Ectodermal cell (in vitro differentiated cells): ENCODE data around the gene GSG1L.
"Not testable (repeated sequence)": the region's sequence is repeated elsewhere in the genome, so short reads cannot be mapped to it uniquely, and the experiment has no call there.

Source experiments
- H3K27ac ChIP-seq: 2 replicates; pipeline ENCODE4 v1.7.0; 2013; ENCODE audit warnings: mild to moderate bottlenecking, low read depth, low read length; ENCODE audit not compliant: insufficient read depth, poor library complexity, severe bottlenecking
- H3K27me3 ChIP-seq: 2 replicates; pipeline ENCODE4 v1.7.0; 2013; ENCODE audit warnings: mild to moderate bottlenecking, low read length; ENCODE audit not compliant: insufficient read depth, control insufficient read depth, poor library complexity, severe bottlenecking
- H3K36me3 ChIP-seq: one replicate; pipeline ENCODE4 v1.7.0; 2013; ENCODE audit warnings: low read length; ENCODE audit not compliant: control insufficient read depth, insufficient read depth
- H3K4me1 ChIP-seq: one replicate; pipeline ENCODE4 v1.7.0; 2013; ENCODE audit warnings: low read length; ENCODE audit not compliant: control insufficient read depth, insufficient read depth
- H3K4me3 ChIP-seq: 2 replicates; pipeline ENCODE4 v1.7.0; 2013; ENCODE audit warnings: low read depth, low read length, control low read depth; ENCODE audit not compliant: insufficient read depth
- H3K9me3 ChIP-seq: 2 replicates; pipeline ENCODE4 v1.7.0; 2013; ENCODE audit warnings: mild to moderate bottlenecking, low read length, moderate library complexity; ENCODE audit not compliant: control insufficient read depth
- WGBS, 2 experiments: methylation state at CpG; one replicate each; pipeline ENCODE4 v1.1.7; 2013; ENCODE audit warnings: missing lambda C conversion rate in 2 of 2; 5-methylcytosine and 5-hydroxymethylcytosine counted together

Gene GSG1L

GRCh38 chr16:27960619-27961295 lies 102.8 kb downstream of the GSG1L start:
- no peak overlapping the region for H3K27ac ChIP-seq
- H3K9me3 ChIP-seq, result no peaks in the 10 kb centered on the region
- H3K36me3 ChIP-seq, result no peaks in the 10 kb centered on the region
- no peak overlapping the region for H3K4me3 ChIP-seq
- WGBS, 2 experiments, result 91 to 94% methylated on average over 17 of the region's 17 CpGs
- H3K4me1 ChIP-seq, result no peaks in the 10 kb centered on the region
- H3K27me3 ChIP-seq, result no peaks in the 10 kb centered on the region

- no peaks in the 10 kb centered on the region for H3K9me3 ChIP-seq
- H3K27me3 ChIP-seq, result no peaks in the 10 kb centered on the region
- 76 to 79% methylated on average over 4 of the region's 4 CpGs for WGBS, 2 experiments
- no peaks in the 10 kb centered on the region for H3K36me3 ChIP-seq
- no peaks in the 10 kb centered on the region for H3K4me1 ChIP-seq
- H3K27ac ChIP-seq, result no peak overlapping the region
- no peak overlapping the region for H3K4me3 ChIP-seq
These were observed 103.6 kb downstream of the GSG1L start for GRCh38 chr16:27959914-27960313.

- Histone ChIP-seq H3K36me3 (no peaks in the 10 kb centered on the region), H3K9me3 (no peaks in the 10 kb centered on the region), H3K4me1 (no peaks in the 10 kb centered on the region), H3K4me3 (no peak overlapping the region), H3K27ac (no peak overlapping the region), H3K27me3 (peaks cover 9% of the 10 kb centered on the region)
- WGBS, 2 experiments, result 69 to 76% methylated on average over 2 to 3 of the region's 3 CpGs
These were observed 109.3 kb downstream of the GSG1L start for GRCh38 chr16:27954191-27954590.

GRCh38 chr16:27952811-27953210 lies 110.7 kb downstream of the GSG1L start:
- no peaks in the 10 kb centered on the region for H3K9me3 ChIP-seq
- H3K4me3 ChIP-seq, result no peak overlapping the region
- H3K4me1 ChIP-seq, result no peaks in the 10 kb centered on the region
- H3K36me3 ChIP-seq, result no peaks in the 10 kb centered on the region
- peaks cover 9% of the 10 kb centered on the region for H3K27me3 ChIP-seq
- WGBS, 2 experiments, result 93 to 97% methylated on average over 3 of the region's 3 CpGs
- H3K27ac ChIP-seq, result no peak overlapping the region

GRCh38 chr16:27951489-27952120 lies 111.9 kb downstream of the GSG1L start:
- H3K4me1 ChIP-seq, result no peaks in the 10 kb centered on the region
- H3K36me3 ChIP-seq, result no peaks in the 10 kb centered on the region
- H3K27ac ChIP-seq, result no peak overlapping the region
- 84 to 95% methylated on average over 6 to 7 of the region's 7 CpGs for WGBS, 2 experiments
- H3K9me3 ChIP-seq, result no peaks in the 10 kb centered on the region
- peaks cover 9% of the 10 kb centered on the region for H3K27me3 ChIP-seq
- H3K4me3 ChIP-seq, result no peak overlapping the region

GRCh38 chr16:27950206-27950887 lies 113.2 kb downstream of the GSG1L start:
- no peaks in the 10 kb centered on the region for H3K9me3 ChIP-seq
- 89% methylated on average over 7 of the region's 7 CpGs for WGBS, 2 experiments
- no peak overlapping the region for H3K27ac ChIP-seq
- no peaks in the 10 kb centered on the region for H3K36me3 ChIP-seq
- H3K4me3 ChIP-seq, result no peak overlapping the region
- H3K27me3 ChIP-seq, result peaks cover 9% of the 10 kb centered on the region
- peaks cover 5% of the 10 kb centered on the region for H3K4me1 ChIP-seq

- H3K9me3 ChIP-seq, result no peaks in the 10 kb centered on the region
- no peak overlapping the region for H3K27ac ChIP-seq
- WGBS, 2 experiments, result 85 to 87% methylated on average over 7 of the region's 7 CpGs
- H3K27me3 ChIP-seq, result peaks cover 9% of the 10 kb centered on the region
- H3K36me3 ChIP-seq, result no peaks in the 10 kb centered on the region
- peaks cover 5% of the 10 kb centered on the region for H3K4me1 ChIP-seq
- H3K4me3 ChIP-seq, result no peak overlapping the region
These were observed 115.8 kb downstream of the GSG1L start for GRCh38 chr16:27947696-27948095.

GRCh38 chr16:27945233-27945973 lies 118.1 kb downstream of the GSG1L start:
- Histone ChIP-seq H3K27me3 (no peaks in the 10 kb centered on the region), H3K27ac (no peak overlapping the region), H3K4me3 (no peak overlapping the region), H3K4me1 (peaks cover 5% of the 10 kb centered on the region), H3K36me3 (no peaks in the 10 kb centered on the region), H3K9me3 (no peaks in the 10 kb centered on the region)
- WGBS, 2 experiments, result 65 to 68% methylated on average over 15 of the region's 15 CpGs

GRCh38 chr16:27943766-27944165 lies 119.7 kb downstream of the GSG1L start:
- Histone ChIP-seq H3K4me1 (peaks cover 5% of the 10 kb centered on the region), H3K4me3 (no peak overlapping the region), H3K27me3 (no peaks in the 10 kb centered on the region), H3K9me3 (no peaks in the 10 kb centered on the region), H3K27ac (no peak overlapping the region), H3K36me3 (no peaks in the 10 kb centered on the region)
- WGBS, 2 experiments, result 88 to 89% methylated on average over 1 to 2 of the region's 2 CpGs

GRCh38 chr16:27942071-27942470 lies 121.4 kb downstream of the GSG1L start:
- not testable (repeated sequence) for H3K27ac ChIP-seq, H3K9me3 ChIP-seq, H3K4me1 ChIP-seq, H3K27me3 ChIP-seq, H3K4me3 ChIP-seq, H3K36me3 ChIP-seq
- WGBS, 2 experiments, result 87 to 89% methylated on average over 5 of the region's 5 CpGs
